Effector memory CD8-positive, alpha-beta T cell (primary cell): ENCODE measurements around the gene USP14.

ENCODE experiments used
- ATAC-seq: fragments of 150-1000 bp; cut with Tn5 transposase; replicated peaks from 2 replicates; pipeline ENCODE4 v1.10.0; 2021; ENCODE audit warnings: mild to moderate bottlenecking, moderate library complexity
- DNase-seq, 3 experiments: peaks; one replicate each; pipeline ENCODE4 v3.0.0; 2021
- H3K27ac Mint-ChIP-seq, 2 donors: one replicate each; pipeline ENCODE4 v1.8.0; 2022; ENCODE audit warnings: mild to moderate bottlenecking in 2 of 2, mixed read lengths in 2 of 2, moderate library complexity in 2 of 2
- H3K27me3 Mint-ChIP-seq, 2 donors: one replicate each; pipeline ENCODE4 v1.8.0; 2022; ENCODE audit warnings: mixed read lengths in 2 of 2
- H3K36me3 Mint-ChIP-seq: one replicate; pipeline ENCODE4 v1.8.0; 2022; ENCODE audit warnings: mild to moderate bottlenecking, moderate library complexity, mixed read lengths; ENCODE audit not compliant: insufficient read depth
- H3K4me1 Mint-ChIP-seq, 2 donors: one replicate each; pipeline ENCODE4 v1.8.0; 2022; ENCODE audit warnings: low read depth in 2 of 2, mixed read lengths in 2 of 2
- H3K4me3 Mint-ChIP-seq, 2 donors: one replicate each; pipeline ENCODE4 v1.8.0; 2022; ENCODE audit warnings: mild to moderate bottlenecking in 2 of 2, mixed read lengths in 2 of 2, moderate library complexity in 2 of 2
- H3K9me3 Mint-ChIP-seq, 2 donors: one replicate each; pipeline ENCODE4 v1.8.0; 2022; ENCODE audit warnings: mixed read lengths in 2 of 2

USP14 gene

DNA sequence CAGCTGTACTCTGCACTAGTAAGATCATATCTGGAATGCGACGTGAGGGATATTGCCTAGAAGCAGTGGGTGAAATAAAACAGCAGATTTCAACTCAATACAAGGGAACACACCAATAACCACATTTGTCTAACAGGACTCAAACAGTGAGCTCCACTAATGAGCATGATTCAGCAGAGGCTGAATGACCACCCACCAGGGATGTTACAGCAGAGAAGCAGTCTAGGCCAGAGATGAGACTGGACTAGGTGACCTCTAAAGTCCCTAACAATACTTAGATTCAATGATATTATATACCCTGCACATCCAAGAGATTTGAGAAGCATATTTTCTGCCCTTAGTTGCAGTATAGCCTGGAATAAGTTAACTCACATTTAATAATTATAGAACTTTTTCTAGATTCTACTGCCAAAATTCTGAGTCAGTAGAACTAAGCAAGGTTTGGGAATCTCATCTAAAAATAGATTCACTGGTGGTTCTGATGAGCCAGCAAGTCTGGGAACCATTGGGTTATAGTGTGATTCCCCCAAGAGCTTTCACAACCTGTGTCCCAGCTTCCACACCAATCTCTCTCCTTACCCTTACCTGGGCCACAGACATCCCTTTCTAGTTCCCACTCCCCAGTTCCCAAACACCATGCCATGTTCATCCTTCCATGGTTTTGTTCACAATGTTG is 103.2 kb downstream of the USP14 start:
- ATAC-seq (no peak), DNase-seq (no peak)
- Mint-ChIP-seq H3K27me3 (no peaks in the 10 kb centered on the region), H3K9me3 (no peaks in the 10 kb centered on the region), H3K4me1 (peaks cover 6 to 21% of the 10 kb centered on the region in 2 donors), H3K27ac (no peak overlapping the region), H3K4me3 (no peak overlapping the region), H3K36me3 (peaks cover 52% of the 10 kb centered on the region)
